SK-N-SH treated with all-trans-retinoic acid at 6 μM for 48 hours (cell line): ENCODE measurements around the gene STRBP.

Source experiments
- ATAC-seq: fragments of 200-7000 bp; cut with Tn5 transposase; 3 replicates; pipeline ENCODE4 v1.9.1; 2020; ENCODE audit warnings: mild to moderate bottlenecking, moderate library complexity
- ARNTL ChIP-seq: fragments of 450-650 bp; formaldehyde crosslinking; IDR thresholded peaks from 2 replicates; pipeline ENCODE4 v1.5.0; 2020; ENCODE audit warnings: low read depth, mild to moderate bottlenecking, moderate library complexity, borderline replicate concordance
- BACH2 ChIP-seq: fragments of 250-450 bp; sonication (Bioruptor Pico); IDR thresholded peaks from 2 replicates; pipeline ENCODE4 v1.9.0; 2021; ENCODE audit warnings: mild to moderate bottlenecking, borderline replicate concordance
- CSDC2 ChIP-seq: fragments of 250-450 bp; sonication (Bioruptor Pico); IDR thresholded peaks from 2 replicates; pipeline ENCODE4 v1.5.0; 2020; ENCODE audit warnings: mild to moderate bottlenecking, moderate library complexity
- ESRRG ChIP-seq: fragments of 250-450 bp; sonication (Bioruptor Pico); IDR thresholded peaks from 2 replicates; pipeline ENCODE4 v1.6.1; 2021; ENCODE audit warnings: mild to moderate bottlenecking
- GLIS3 ChIP-seq: fragments of 250-450 bp; sonication (Bioruptor Pico); IDR thresholded peaks from 2 replicates; pipeline ENCODE4 v1.5.0; 2020; ENCODE audit warnings: mild to moderate bottlenecking, moderate library complexity
- ISL1 ChIP-seq: fragments of 250-450 bp; sonication (Bioruptor Pico); IDR thresholded peaks from 2 replicates; pipeline ENCODE4 v2.1.2; 2022; ENCODE audit warnings: mild to moderate bottlenecking, moderate library complexity
- OSR1 ChIP-seq: fragments of 250-450 bp; sonication (Bioruptor Pico); IDR thresholded peaks from 2 replicates; pipeline ENCODE4 v1.8.0; 2022; ENCODE audit warnings: moderate library complexity, mild to moderate bottlenecking, inconsistent platforms
- PPARA ChIP-seq: fragments of 250-450 bp; sonication (Bioruptor Pico); IDR thresholded peaks from 2 replicates; pipeline ENCODE4 v1.5.0; 2020; ENCODE audit warnings: mild to moderate bottlenecking, borderline replicate concordance
- RARB ChIP-seq: fragments of 250-450 bp; sonication (Bioruptor Pico); IDR thresholded peaks from 2 replicates; pipeline ENCODE4 v1.8.0; 2021; ENCODE audit warnings: mild to moderate bottlenecking, moderate library complexity
- SNAI2 ChIP-seq: fragments of 250-450 bp; sonication (Bioruptor Pico); IDR thresholded peaks from 2 replicates; pipeline ENCODE4 v1.5.0; 2020; ENCODE audit warnings: mild to moderate bottlenecking, moderate library complexity
- TCF4 ChIP-seq: fragments of 250-450 bp; sonication (Bioruptor Pico); IDR thresholded peaks from 2 replicates; pipeline ENCODE4 v1.8.0; 2021; ENCODE audit warnings: mild to moderate bottlenecking, moderate library complexity, borderline replicate concordance
- TOX ChIP-seq: fragments of 250-450 bp; sonication (Bioruptor Pico); IDR thresholded peaks from 2 replicates; pipeline ENCODE4 v1.8.0; 2021; ENCODE audit warnings: mild to moderate bottlenecking, moderate library complexity, borderline replicate concordance
- ZC3H10 ChIP-seq: fragments of 250-450 bp; sonication (Bioruptor Pico); IDR thresholded peaks from 2 replicates; pipeline ENCODE4 v1.5.1; 2021; ENCODE audit warnings: mild to moderate bottlenecking, moderate library complexity
- ZFP3 ChIP-seq: fragments of 250-450 bp; sonication (Bioruptor Pico); IDR thresholded peaks from 2 replicates; pipeline ENCODE4 v1.5.0; 2020; ENCODE audit warnings: mild to moderate bottlenecking, moderate library complexity
- ZFP30 ChIP-seq: fragments of 450-650 bp; formaldehyde crosslinking; IDR thresholded peaks from 2 replicates; pipeline ENCODE4 v1.5.0; 2022; ENCODE audit warnings: mild to moderate bottlenecking, moderate library complexity
- ZNF565 ChIP-seq: fragments of 450-650 bp; formaldehyde crosslinking; conservative IDR thresholded peaks from 2 replicates; pipeline ENCODE4 v1.5.0; 2020; ENCODE audit warnings: low read depth, mild to moderate bottlenecking, moderate library complexity
- ZNF70 ChIP-seq: fragments of 450-650 bp; formaldehyde crosslinking; IDR thresholded peaks from 2 replicates; pipeline ENCODE4 v1.5.0; 2020; ENCODE audit warnings: mild to moderate bottlenecking, moderate library complexity
- ZNF8 ChIP-seq: fragments of 450-650 bp; formaldehyde crosslinking; IDR thresholded peaks from 2 replicates; pipeline ENCODE4 v1.5.0; 2020; ENCODE audit warnings: mild to moderate bottlenecking, moderate library complexity
- TF ChIP-seq, protein P1 (sequence below): fragments of 250-450 bp; sonication (Bioruptor Pico); IDR thresholded peaks from 2 replicates; pipeline ENCODE4 v1.5.1; 2020; ENCODE audit warnings: low read depth, mild to moderate bottlenecking, moderate library complexity
- TF ChIP-seq, protein P2 (sequence below): fragments of 250-450 bp; sonication (Bioruptor Pico); IDR thresholded peaks from 2 replicates; pipeline ENCODE4 v1.5.1; 2021; ENCODE audit warnings: mild to moderate bottlenecking, moderate library complexity
- TF ChIP-seq, protein P3 (sequence below): fragments of 250-450 bp; sonication (Bioruptor Pico); IDR thresholded peaks from 2 replicates; pipeline ENCODE4 v1.5.0; 2020; ENCODE audit warnings: mild to moderate bottlenecking, moderate library complexity
- TF ChIP-seq, protein P4 (sequence below): fragments of 250-450 bp; sonication (Bioruptor Pico); IDR thresholded peaks from 2 replicates; pipeline ENCODE4 v1.8.0; 2021; ENCODE audit warnings: low read depth, mild to moderate bottlenecking, moderate library complexity, borderline replicate concordance
- TF ChIP-seq, protein P5 (sequence below): fragments of 250-450 bp; sonication (Bioruptor Pico); IDR thresholded peaks from 2 replicates; pipeline ENCODE4 v1.8.0; 2020; ENCODE audit warnings: mild to moderate bottlenecking, moderate library complexity, borderline replicate concordance

STRBP gene

DNA sequence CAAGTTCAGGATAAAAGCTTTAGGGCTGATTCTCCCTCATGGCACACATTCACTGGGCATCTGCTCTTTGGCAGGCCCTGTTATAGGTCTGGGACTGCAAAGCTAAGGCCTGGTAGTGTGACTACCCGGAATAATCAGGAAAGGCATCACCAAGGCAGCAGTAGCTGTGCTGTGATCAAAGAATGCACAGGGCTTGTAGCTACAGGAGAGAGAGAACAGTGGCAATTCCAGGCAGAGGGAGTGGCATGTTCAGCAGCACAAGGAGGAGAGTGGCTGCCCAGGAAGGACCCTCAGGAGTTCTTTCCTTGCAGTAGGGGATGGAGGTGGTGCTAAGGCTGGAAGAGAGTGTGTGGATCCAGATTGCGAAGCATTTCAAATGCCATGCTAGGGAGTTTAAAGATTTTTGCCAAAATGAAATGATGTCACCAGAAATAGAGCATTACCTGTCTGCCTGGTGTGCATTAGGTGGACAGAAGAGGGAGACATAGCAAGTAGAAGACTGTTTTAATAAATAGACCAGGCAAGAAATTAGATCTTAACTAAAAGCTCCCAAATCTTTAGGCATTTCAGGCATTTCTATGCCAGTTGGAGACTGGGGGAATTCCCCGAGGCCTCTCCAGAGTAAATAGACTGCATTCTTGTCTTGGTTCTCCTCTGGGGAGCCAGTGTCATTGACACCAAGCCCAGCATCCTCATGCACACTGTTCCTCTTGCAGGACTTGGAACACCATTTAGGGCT is 165.8 kb downstream of the STRBP start:
- ATAC-seq: peak; percentile 62
- TF ChIP-seq ZFP3 (CRISPR knock-in tag): no peak
- TF ChIP-seq ZNF565 (CRISPR knock-in tag): no peak
- TF ChIP-seq OSR1: no peak
- no peak for TF ChIP-seq RARB (CRISPR knock-in tag)
- TF ChIP-seq, protein P1, sequence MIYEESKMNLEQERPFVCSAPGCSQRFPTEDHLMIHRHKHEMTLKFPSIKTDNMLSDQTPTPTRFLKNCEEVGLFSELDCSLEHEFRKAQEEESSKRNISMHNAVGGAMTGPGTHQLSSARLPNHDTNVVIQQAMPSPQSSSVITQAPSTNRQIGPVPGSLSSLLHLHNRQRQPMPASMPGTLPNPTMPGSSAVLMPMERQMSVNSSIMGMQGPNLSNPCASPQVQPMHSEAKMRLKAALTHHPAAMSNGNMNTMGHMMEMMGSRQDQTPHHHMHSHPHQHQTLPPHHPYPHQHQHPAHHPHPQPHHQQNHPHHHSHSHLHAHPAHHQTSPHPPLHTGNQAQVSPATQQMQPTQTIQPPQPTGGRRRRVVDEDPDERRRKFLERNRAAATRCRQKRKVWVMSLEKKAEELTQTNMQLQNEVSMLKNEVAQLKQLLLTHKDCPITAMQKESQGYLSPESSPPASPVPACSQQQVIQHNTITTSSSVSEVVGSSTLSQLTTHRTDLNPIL (CRISPR knock-in tag): no peak
- TF ChIP-seq ZFP30 (CRISPR knock-in tag): no peak
- no peak for TF ChIP-seq GLIS3 (CRISPR knock-in tag)
- no peak for TF ChIP-seq TCF4
- no peak for TF ChIP-seq CSDC2 (CRISPR knock-in tag)
- TF ChIP-seq, protein P2, sequence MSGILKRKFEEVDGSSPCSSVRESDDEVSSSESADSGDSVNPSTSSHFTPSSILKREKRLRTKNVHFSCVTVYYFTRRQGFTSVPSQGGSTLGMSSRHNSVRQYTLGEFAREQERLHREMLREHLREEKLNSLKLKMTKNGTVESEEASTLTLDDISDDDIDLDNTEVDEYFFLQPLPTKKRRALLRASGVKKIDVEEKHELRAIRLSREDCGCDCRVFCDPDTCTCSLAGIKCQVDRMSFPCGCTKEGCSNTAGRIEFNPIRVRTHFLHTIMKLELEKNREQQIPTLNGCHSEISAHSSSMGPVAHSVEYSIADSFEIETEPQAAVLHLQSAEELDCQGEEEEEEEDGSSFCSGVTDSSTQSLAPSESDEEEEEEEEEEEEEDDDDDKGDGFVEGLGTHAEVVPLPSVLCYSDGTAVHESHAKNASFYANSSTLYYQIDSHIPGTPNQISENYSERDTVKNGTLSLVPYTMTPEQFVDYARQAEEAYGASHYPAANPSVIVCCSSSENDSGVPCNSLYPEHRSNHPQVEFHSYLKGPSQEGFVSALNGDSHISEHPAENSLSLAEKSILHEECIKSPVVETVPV (CRISPR knock-in tag): no peak
- no peak for TF ChIP-seq ARNTL (CRISPR knock-in tag)
- TF ChIP-seq TOX (CRISPR knock-in tag): no peak

DNA sequence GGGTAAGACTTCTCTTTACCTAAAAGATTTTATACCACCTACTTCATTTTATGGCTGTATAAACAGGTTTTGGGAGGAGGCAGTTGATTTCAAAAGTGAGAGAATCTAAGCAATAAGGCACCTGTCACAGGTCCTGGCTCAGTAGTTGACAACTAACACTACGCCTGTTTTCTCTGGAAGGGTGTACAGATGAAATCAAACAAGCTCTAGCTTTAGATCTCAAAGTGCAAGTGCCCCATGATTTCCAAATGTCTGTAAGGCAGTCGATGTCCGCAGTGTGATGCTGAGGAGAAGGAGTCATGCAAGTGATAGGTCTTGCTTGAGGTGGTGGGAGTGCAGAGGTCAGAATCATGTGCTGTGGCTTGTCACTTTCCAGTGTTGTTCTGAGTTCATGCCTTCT is 168.8 kb downstream of the STRBP start:
- ATAC-seq: no peak
- TF ChIP-seq, protein P3, sequence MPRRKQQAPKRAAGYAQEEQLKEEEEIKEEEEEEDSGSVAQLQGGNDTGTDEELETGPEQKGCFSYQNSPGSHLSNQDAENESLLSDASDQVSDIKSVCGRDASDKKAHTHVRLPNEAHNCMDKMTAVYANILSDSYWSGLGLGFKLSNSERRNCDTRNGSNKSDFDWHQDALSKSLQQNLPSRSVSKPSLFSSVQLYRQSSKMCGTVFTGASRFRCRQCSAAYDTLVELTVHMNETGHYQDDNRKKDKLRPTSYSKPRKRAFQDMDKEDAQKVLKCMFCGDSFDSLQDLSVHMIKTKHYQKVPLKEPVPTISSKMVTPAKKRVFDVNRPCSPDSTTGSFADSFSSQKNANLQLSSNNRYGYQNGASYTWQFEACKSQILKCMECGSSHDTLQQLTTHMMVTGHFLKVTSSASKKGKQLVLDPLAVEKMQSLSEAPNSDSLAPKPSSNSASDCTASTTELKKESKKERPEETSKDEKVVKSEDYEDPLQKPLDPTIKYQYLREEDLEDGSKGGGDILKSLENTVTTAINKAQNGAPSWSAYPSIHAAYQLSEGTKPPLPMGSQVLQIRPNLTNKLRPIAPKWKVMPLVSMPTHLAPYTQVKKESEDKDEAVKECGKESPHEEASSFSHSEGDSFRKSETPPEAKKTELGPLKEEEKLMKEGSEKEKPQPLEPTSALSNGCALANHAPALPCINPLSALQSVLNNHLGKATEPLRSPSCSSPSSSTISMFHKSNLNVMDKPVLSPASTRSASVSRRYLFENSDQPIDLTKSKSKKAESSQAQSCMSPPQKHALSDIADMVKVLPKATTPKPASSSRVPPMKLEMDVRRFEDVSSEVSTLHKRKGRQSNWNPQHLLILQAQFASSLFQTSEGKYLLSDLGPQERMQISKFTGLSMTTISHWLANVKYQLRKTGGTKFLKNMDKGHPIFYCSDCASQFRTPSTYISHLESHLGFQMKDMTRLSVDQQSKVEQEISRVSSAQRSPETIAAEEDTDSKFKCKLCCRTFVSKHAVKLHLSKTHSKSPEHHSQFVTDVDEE (CRISPR knock-in tag): no peak
- no peak for TF ChIP-seq ZNF565 (CRISPR knock-in tag)
- TF ChIP-seq ESRRG: no peak
- no peak for TF ChIP-seq ISL1 (CRISPR knock-in tag)
- TF ChIP-seq CSDC2 (CRISPR knock-in tag): no peak
- no peak for TF ChIP-seq TOX (CRISPR knock-in tag)
- TF ChIP-seq ARNTL (CRISPR knock-in tag): no peak
- TF ChIP-seq RARB (CRISPR knock-in tag): no peak
- no peak for TF ChIP-seq ZNF70 (CRISPR knock-in tag)
- no peak for TF ChIP-seq BACH2 (CRISPR knock-in tag)
- no peak for TF ChIP-seq PPARA (CRISPR knock-in tag)
- TF ChIP-seq ZC3H10 (CRISPR knock-in tag): no peak
- TF ChIP-seq, protein P4, sequence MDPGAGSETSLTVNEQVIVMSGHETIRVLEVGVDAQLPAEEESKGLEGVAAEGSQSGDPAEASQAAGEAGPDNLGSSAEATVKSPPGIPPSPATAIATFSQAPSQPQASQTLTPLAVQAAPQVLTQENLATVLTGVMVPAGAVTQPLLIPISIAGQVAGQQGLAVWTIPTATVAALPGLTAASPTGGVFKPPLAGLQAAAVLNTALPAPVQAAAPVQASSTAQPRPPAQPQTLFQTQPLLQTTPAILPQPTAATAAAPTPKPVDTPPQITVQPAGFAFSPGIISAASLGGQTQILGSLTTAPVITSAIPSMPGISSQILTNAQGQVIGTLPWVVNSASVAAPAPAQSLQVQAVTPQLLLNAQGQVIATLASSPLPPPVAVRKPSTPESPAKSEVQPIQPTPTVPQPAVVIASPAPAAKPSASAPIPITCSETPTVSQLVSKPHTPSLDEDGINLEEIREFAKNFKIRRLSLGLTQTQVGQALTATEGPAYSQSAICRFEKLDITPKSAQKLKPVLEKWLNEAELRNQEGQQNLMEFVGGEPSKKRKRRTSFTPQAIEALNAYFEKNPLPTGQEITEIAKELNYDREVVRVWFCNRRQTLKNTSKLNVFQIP (CRISPR knock-in tag): no peak
- TF ChIP-seq ZFP3 (CRISPR knock-in tag): no peak
- no peak for TF ChIP-seq SNAI2 (CRISPR knock-in tag)
- no peak for TF ChIP-seq ZFP30 (CRISPR knock-in tag)
- TF ChIP-seq ZNF8 (CRISPR knock-in tag): no peak
- TF ChIP-seq GLIS3 (CRISPR knock-in tag): no peak
- no peak for TF ChIP-seq TCF4

DNA sequence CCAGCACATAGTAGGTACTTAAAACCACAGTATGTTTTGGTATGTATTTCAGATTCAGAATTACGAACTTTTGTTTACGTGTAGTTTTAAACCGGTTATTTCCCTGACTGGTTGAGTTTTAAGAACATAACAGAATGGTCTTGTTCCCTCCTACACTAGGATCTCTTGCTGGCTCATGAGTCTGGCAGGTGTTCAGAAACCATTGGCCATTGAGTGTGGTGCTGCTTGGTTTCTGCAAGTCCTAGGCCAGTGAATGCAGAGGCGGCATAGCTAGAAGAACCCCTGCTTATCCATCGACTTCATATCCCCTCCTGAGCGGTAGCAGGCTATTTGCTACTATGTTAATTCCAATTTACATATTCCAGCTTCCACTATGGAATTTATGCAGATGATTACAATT is 169.3 kb downstream of the STRBP start:
- TF ChIP-seq CSDC2 (CRISPR knock-in tag): no peak
- no peak for TF ChIP-seq GLIS3 (CRISPR knock-in tag)
- TF ChIP-seq ISL1 (CRISPR knock-in tag): no peak
- TF ChIP-seq, protein P5, sequence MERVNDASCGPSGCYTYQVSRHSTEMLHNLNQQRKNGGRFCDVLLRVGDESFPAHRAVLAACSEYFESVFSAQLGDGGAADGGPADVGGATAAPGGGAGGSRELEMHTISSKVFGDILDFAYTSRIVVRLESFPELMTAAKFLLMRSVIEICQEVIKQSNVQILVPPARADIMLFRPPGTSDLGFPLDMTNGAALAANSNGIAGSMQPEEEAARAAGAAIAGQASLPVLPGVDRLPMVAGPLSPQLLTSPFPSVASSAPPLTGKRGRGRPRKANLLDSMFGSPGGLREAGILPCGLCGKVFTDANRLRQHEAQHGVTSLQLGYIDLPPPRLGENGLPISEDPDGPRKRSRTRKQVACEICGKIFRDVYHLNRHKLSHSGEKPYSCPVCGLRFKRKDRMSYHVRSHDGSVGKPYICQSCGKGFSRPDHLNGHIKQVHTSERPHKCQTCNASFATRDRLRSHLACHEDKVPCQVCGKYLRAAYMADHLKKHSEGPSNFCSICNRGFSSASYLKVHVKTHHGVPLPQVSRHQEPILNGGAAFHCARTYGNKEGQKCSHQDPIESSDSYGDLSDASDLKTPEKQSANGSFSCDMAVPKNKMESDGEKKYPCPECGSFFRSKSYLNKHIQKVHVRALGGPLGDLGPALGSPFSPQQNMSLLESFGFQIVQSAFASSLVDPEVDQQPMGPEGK: no peak
- TF ChIP-seq RARB (CRISPR knock-in tag): no peak
- TF ChIP-seq, protein P4 (CRISPR knock-in tag): no peak
- TF ChIP-seq, protein P3 (CRISPR knock-in tag): no peak
- ATAC-seq: no peak
